SU-DHL-6 (cell line): ENCODE measurements around the gene SYPL2.

Experiments used
- EZH2phosphoT487 ChIP-seq: fragments of 200-600 bp; sonication (generic), shearing (Covaris generic); conservative IDR thresholded peaks from 2 replicates; pipeline ENCODE4 v1.6.1; 2018; ENCODE audit warnings: mild to moderate bottlenecking, antibody characterized with exemption, low read length, moderate library complexity, mixed read lengths
- TF ChIP-seq, protein P1 (sequence below): fragments of 200-600 bp; sonication (generic); IDR thresholded peaks from one replicate; pipeline ENCODE4 v1.5.1; 2017; ENCODE audit warnings: antibody characterized with exemption, mild to moderate bottlenecking, low read length, moderate library complexity; ENCODE audit not compliant: insufficient read depth, poor library complexity, severe bottlenecking

DNA sequence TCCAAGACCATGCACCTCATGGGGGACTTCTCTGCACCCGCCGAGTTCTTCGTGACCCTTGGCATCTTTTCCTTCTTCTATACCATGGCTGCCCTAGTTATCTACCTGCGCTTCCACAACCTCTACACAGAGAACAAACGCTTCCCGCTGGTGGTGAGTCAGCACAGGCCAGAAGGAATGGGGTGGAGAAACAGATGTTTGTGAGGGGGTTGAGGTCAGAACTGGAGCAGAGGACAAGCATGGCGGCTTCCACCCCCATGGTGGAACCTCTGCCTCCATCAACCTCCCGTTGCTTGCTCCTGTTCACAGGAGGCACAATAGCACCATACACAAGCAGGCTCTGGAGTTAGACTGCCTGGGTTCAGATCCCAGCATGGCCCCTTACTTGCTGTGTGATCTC, 10.5 kb downstream of the SYPL2 start:
- TF ChIP-seq, protein P1, sequence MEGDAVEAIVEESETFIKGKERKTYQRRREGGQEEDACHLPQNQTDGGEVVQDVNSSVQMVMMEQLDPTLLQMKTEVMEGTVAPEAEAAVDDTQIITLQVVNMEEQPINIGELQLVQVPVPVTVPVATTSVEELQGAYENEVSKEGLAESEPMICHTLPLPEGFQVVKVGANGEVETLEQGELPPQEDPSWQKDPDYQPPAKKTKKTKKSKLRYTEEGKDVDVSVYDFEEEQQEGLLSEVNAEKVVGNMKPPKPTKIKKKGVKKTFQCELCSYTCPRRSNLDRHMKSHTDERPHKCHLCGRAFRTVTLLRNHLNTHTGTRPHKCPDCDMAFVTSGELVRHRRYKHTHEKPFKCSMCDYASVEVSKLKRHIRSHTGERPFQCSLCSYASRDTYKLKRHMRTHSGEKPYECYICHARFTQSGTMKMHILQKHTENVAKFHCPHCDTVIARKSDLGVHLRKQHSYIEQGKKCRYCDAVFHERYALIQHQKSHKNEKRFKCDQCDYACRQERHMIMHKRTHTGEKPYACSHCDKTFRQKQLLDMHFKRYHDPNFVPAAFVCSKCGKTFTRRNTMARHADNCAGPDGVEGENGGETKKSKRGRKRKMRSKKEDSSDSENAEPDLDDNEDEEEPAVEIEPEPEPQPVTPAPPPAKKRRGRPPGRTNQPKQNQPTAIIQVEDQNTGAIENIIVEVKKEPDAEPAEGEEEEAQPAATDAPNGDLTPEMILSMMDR = no peak
- TF ChIP-seq EZH2phosphoT487 = no peak
